DND-41 (cell line): ENCODE data around the gene CORO6.

Source experiments
- ATAC-seq: fragments of 200-7000 bp; cut with Tn5 transposase; 3 replicates; pipeline ENCODE4 v1.9.1; 2021; ENCODE audit warnings: low read depth; ENCODE audit not compliant: insufficient read depth
- DNase-seq: peaks from one replicate; pipeline ENCODE4 v3.0.0-alpha.2; 2020
- H2AFZ ChIP-seq: 2 replicates; pipeline ENCODE4 v1.6.0; 2012; ENCODE audit warnings: low read depth, low read length
- H3K27ac ChIP-seq: 2 replicates; pipeline ENCODE4 v1.5.1; 2012; ENCODE audit warnings: low read length, inconsistent platforms
- H3K27me3 ChIP-seq: fragments of 200-600 bp; sonication (generic); 2 replicates; pipeline ENCODE4 v1.6.0; 2012; ENCODE audit warnings: low read length, mild to moderate bottlenecking, inconsistent platforms; ENCODE audit not compliant: insufficient read depth, poor library complexity
- H3K36me3 ChIP-seq: 2 replicates; pipeline ENCODE4 v1.5.1; 2012; ENCODE audit warnings: low read length, inconsistent platforms; ENCODE audit not compliant: insufficient read depth
- H3K4me1 ChIP-seq: 2 replicates; pipeline ENCODE4 v1.5.1; 2012; ENCODE audit warnings: mild to moderate bottlenecking, low read length; ENCODE audit not compliant: insufficient read depth
- H3K4me2 ChIP-seq: 2 replicates; pipeline ENCODE4 v1.6.0; 2012; ENCODE audit warnings: mild to moderate bottlenecking, moderate library complexity, low read length, inconsistent platforms; ENCODE audit not compliant: insufficient read depth
- H3K4me3 ChIP-seq, 2 experiments: fragments of 200-600 bp in 1 of 2; shearing (Covaris generic) in 1 of 2; 2 replicates each; pipeline ENCODE4 v1.5.1; 2012 to 2016; ENCODE audit warnings: inconsistent platforms in 2 of 2, low read length in 2 of 2, mild to moderate bottlenecking in 2 of 2, low read depth in 1 of 2, moderate library complexity in 1 of 2
- H3K79me2 ChIP-seq: 2 replicates; pipeline ENCODE4 v1.6.0; 2012; ENCODE audit warnings: low read length, inconsistent platforms; ENCODE audit not compliant: insufficient read depth
- H3K9ac ChIP-seq: 2 replicates; pipeline ENCODE4 v1.6.0; 2012; ENCODE audit warnings: low read depth, mild to moderate bottlenecking, inconsistent platforms, low read length, moderate library complexity
- H3K9me3 ChIP-seq: 2 replicates; pipeline ENCODE4 v1.5.1; 2012; ENCODE audit warnings: low read length, moderate library complexity, mild to moderate bottlenecking, inconsistent platforms; ENCODE audit not compliant: insufficient read depth, severe bottlenecking
- H4K20me1 ChIP-seq: 2 replicates; pipeline ENCODE4 v1.6.0; 2012; ENCODE audit warnings: low read length; ENCODE audit not compliant: insufficient read depth
- EZH2 ChIP-seq: IDR thresholded peaks from 3 replicates; pipeline ENCODE4 v1.6.1; 2012; ENCODE audit warnings: borderline replicate concordance, low read depth, mild to moderate bottlenecking, moderate library complexity, low read length, inconsistent platforms; ENCODE audit not compliant: severe bottlenecking
- TF ChIP-seq, protein P1 (sequence below): IDR thresholded peaks from 2 replicates; pipeline ENCODE4 v1.5.1; 2012; ENCODE audit warnings: borderline replicate concordance, low read length, moderate library complexity, mild to moderate bottlenecking; ENCODE audit not compliant: poor library complexity, severe bottlenecking; ENCODE audit errors: extremely low read depth

CORO6 gene

GRCh38 chr17:29624586-29624985 lies 1.9 kb upstream of the CORO6 start:
- no peak for ATAC-seq
- H3K4me1 ChIP-seq = peaks cover 18% of the 10 kb centered on the region
- no peak for DNase-seq

DNA sequence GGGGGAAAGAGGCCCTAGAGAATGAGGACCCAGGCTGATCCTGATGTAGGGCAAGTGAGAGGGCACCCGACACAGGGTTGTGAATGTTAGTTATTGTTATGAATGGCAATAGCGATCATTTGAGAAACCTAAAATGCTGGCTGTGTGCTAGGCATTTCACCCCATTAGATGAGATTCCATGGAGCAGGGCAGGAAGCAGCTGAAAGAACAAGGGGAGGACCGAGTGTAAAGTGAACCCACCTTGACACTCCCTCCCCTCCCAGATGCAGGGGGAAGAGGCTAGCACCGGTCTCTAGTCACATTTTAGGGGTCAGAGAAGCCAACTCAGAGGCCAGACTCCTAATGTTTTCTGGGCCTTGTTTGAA lies 553 bp upstream of the CORO6 start:
- Histone ChIP-seq H4K20me1 (peaks cover 15% of the 10 kb centered on the region), H3K27ac (0 out of 2 replicates have a peak overlapping the region, but pooled peaks have one; percentile 12), H3K9me3 (no peaks in the 10 kb centered on the region), H2AFZ (peak overlapping the region; percentile 73), H3K4me3 (peak overlapping the region in 1 of 2 experiments; percentile 58; a peak in 2 of 4 replicates), H3K27me3 (peaks cover 10% of the 10 kb centered on the region), H3K79me2 (no peaks in the 10 kb centered on the region), H3K4me1 (peaks cover 20% of the 10 kb centered on the region), H3K4me2 (peak overlapping the region; percentile 85), H3K9ac (peak overlapping the region; percentile 54), H3K36me3 (0 out of 2 replicates have a peak, but pooled peaks cover 3% of the 10 kb centered on the region)
- ATAC-seq (peak; percentile 3; the same call in 1 of the 3 replicates), DNase-seq (no peak)
- TF ChIP-seq EZH2 = no peak
- TF ChIP-seq, protein P1, sequence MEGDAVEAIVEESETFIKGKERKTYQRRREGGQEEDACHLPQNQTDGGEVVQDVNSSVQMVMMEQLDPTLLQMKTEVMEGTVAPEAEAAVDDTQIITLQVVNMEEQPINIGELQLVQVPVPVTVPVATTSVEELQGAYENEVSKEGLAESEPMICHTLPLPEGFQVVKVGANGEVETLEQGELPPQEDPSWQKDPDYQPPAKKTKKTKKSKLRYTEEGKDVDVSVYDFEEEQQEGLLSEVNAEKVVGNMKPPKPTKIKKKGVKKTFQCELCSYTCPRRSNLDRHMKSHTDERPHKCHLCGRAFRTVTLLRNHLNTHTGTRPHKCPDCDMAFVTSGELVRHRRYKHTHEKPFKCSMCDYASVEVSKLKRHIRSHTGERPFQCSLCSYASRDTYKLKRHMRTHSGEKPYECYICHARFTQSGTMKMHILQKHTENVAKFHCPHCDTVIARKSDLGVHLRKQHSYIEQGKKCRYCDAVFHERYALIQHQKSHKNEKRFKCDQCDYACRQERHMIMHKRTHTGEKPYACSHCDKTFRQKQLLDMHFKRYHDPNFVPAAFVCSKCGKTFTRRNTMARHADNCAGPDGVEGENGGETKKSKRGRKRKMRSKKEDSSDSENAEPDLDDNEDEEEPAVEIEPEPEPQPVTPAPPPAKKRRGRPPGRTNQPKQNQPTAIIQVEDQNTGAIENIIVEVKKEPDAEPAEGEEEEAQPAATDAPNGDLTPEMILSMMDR = no peak

More at GRCh38 chr17:29624586-29624985, 1.9 kb upstream of the CORO6 start:
- H3K36me3 ChIP-seq = peaks cover 12% of the 10 kb centered on the region; the same call in 1 of the 2 replicates
- H3K4me3 ChIP-seq = no peak overlapping the region
- H2AFZ ChIP-seq = no peak overlapping the region
- H3K27ac ChIP-seq = no peak overlapping the region
- peaks cover 10% of the 10 kb centered on the region for H3K27me3 ChIP-seq
- TF ChIP-seq, protein P1 = no peak
- TF ChIP-seq EZH2 = no peak
- H3K4me2 ChIP-seq = no peak overlapping the region
- peaks cover 15% of the 10 kb centered on the region; the same call in 1 of the 2 replicates for H4K20me1 ChIP-seq
- no peaks in the 10 kb centered on the region for H3K9me3 ChIP-seq
- H3K9ac ChIP-seq = no peak overlapping the region
- no peaks in the 10 kb centered on the region for H3K79me2 ChIP-seq

DNA sequence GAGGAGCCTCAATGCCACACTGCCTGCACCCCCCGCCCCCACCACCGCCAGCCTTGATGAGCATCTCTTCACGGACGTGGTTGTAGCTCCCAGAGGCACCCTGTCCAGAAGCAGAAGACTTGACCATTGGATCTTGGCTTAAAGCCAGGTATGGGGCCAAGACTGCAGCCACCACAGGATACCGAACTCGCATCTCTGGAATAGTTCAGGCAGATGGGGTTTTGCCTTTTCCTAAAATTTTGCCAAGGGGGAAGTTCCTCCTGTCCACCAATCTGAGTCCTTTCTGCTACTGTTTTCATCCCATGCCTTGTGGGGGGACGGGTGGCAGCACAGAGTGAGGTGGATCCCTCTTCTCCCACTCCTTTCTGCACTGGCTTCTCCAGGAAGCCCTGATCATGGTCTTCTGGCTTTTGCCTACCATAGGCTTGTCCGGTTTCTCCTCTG lies 939 bp downstream of the CORO6 start:
- peak overlapping the region; percentile 85 for H3K4me2 ChIP-seq
- H3K36me3 ChIP-seq = 0 out of 2 replicates have a peak, but pooled peaks cover 3% of the 10 kb centered on the region
- no peak overlapping the region for H2AFZ ChIP-seq
- no peak overlapping the region for H3K27ac ChIP-seq
- H3K4me1 ChIP-seq = peaks cover 35% of the 10 kb centered on the region
- H4K20me1 ChIP-seq = peaks cover 17% of the 10 kb centered on the region
- H3K9me3 ChIP-seq = no peaks in the 10 kb centered on the region
- no peaks in the 10 kb centered on the region for H3K79me2 ChIP-seq
- DNase-seq = no peak
- H3K4me3 ChIP-seq = peak overlapping the region in 1 of 2 experiments; percentile 58; a peak in 1 of 4 replicates
- ATAC-seq = no peak
- peak overlapping the region; percentile 54 for H3K9ac ChIP-seq
- no peak for TF ChIP-seq EZH2
- TF ChIP-seq, protein P1 = no peak
- peaks cover 11% of the 10 kb centered on the region for H3K27me3 ChIP-seq
